CD4-positive, alpha-beta T cell treated with Interleukin-15 for 1 hour (primary cell): ENCODE results near the gene PET100.

ENCODE experiments used
- DNase-seq: peaks from one replicate; pipeline ENCODE4 v3.0.0-alpha.2; 2020

The PET100 gene

DNA sequence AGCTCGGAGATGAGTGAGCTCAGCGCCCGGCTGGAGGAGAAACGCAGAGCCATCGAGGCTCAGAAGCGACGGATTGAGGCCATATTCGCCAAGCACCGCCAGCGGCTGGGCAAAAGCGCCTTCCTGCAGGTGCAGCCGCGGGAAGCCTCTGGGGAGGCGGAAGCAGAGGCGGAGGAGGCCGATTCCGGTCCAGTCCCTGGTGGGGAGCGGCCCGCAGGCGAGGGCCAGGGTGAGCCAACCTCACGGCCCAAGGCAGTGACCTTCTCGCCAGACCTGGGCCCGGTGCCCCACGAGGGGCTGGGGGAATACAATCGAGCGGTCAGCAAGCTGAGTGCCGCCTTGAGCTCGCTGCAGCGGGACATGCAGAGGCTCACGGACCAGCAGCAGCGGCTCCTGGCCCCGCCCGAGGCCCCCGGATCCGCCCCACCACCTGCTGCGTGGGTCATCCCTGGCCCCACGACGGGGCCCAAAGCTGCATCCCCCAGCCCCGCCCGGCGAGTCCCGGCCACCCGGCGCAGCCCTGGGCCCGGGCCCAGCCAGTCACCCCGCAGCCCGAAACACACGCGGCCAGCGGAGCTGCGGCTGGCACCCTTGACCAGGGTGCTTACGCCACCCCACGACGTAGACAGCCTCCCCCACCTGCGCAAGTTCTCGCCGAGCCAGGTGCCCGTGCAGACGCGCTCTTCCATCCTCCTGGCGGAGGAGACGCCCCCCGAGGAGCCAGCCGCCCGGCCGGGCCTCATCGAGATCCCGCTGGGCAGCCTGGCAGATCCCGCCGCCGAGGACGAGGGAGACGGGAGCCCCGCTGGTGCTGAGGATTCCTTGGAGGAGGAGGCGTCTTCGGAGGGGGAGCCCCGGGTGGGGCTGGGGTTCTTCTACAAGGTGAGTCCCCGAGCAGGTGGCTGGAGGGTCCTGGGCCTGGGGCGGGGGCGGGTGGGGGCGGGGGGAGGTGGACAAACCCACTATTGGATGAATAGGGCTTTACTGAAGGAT is 17.0 kb upstream of the PET100 start:
- no peak for DNase-seq

DNA sequence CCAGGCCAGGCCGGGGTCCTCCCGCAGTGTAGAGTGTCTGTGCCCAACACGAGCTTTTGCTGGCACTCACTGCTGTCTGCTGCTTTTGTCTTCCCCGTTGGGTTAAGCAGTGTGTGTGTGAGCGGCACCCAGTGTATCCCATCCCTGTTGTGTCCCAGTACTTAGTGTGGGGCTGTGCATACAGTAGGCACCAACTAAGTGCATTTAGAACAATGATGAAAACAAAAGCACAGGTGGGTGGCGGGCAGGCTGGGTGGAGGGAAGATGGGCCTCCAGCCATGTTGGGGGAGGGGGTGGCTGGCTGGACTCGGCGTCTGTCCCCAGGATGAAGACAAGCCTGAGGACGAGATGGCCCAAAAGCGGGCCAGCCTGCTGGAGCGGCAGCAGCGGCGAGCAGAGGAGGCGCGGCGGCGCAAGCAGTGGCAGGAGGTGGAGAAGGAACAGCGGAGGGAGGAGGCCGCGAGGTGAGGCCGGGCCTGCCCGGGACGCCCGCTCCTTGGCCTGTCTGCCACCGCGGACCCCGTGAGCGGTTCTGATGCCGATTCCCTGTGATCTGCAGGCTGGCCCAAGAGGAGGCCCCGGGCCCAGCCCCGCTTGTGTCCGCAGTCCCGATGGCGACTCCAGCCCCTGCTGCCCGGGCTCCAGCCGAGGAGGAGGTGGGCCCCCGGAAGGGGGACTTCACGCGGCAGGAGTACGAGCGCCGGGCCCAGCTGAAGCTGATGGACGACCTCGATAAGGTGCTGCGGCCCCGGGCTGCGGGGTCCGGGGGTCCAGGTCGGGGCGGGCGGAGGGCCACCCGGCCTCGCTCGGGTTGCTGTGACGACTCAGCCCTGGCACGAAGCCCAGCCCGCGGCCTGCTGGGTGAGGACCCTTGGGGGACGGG is 14.5 kb upstream of the PET100 start:
- DNase-seq = no peak

DNA sequence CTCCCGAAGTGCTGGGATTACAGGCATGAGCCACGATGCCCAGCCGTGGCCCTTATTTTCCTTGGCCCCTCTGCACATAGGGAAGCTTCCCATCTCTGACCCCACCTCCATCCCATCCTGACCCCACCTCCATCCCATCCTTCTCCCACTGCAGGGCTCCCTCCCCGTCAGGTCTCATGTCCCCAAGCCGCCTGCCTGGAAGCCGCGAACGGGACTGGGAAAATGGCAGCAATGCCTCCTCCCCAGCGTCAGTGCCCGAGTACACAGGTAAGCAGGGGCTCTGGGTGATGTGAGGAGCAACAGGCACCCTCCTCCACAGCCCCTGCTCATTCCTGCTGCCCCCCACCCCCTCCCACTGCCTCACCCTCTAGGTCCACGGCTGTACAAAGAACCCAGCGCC is 12.4 kb upstream of the PET100 start:
- DNase-seq = no peak

DNA sequence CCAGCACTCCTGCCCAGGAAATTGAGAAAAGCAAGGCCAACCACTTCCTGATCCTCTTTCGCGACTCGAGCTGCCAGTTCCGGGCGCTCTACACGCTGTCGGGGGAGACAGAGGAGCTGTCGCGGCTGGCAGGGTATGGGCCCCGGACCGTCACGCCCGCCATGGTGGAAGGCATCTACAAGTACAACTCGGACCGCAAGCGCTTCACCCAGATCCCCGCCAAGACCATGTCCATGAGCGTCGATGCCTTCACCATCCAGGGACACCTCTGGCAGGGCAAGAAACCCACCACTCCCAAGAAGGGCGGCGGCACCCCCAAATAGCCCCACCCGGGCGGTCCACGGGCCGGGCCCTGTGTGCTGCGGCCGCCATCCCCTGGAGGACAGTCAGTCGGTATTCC is 11.9 kb upstream of the PET100 start:
- DNase-seq = no peak

DNA sequence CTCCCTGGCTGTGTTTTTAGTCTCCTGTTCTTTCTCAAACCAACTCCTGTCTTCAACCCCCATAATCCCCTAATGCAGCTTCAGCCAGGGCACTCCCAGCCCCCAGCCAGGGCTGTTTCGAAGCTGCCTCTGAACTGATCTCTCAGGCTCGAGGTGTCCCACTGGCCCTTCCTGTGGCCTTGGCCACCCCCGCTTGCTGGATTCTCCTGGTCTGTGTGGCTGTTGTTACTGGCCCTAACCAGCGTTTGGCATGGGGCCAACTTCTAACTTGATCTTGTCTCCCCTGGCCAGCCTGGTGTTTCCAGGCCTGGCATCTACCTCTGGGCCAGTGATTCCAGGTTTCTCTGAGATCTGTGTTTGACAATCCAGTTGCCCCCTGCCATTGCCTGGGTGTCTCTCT is 11.2 kb upstream of the PET100 start:
- no peak for DNase-seq

DNA sequence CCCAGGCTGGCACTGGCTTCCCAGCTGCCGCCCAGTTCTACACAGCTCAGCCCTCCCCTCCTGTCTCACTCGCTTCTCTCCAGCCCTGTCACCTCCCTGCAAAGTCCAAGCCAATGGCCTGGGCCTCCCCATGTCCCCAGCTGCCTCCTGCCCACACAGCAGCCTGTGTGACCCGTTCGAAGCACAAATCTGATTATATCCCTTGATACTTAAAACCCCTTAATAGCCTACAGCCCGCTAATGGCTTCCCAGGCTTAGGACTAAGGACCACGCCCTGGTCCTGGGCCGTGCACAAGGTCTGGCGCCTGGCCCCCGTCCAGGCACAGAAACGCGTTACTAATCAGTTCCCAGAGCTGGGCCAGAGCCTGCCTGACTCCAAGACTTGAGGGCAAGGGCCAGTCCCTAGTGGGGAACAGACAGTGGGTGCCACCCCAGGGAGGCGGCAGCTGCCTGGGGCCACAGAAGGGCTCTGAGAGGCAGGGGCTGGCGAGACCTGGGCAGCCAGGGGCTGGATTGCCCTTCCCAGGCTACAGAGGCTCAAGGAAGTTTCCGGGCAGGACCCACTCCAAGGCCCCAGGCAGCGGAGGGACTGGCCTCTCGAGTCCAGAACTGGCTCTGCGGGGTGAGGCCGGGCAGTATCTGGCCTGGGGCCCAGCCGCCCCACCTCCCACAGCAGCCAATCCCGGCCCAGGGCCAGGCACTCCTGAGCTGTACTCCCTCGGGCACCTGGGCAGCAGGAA is 10.7 kb upstream of the PET100 start:
- no peak for DNase-seq

DNA sequence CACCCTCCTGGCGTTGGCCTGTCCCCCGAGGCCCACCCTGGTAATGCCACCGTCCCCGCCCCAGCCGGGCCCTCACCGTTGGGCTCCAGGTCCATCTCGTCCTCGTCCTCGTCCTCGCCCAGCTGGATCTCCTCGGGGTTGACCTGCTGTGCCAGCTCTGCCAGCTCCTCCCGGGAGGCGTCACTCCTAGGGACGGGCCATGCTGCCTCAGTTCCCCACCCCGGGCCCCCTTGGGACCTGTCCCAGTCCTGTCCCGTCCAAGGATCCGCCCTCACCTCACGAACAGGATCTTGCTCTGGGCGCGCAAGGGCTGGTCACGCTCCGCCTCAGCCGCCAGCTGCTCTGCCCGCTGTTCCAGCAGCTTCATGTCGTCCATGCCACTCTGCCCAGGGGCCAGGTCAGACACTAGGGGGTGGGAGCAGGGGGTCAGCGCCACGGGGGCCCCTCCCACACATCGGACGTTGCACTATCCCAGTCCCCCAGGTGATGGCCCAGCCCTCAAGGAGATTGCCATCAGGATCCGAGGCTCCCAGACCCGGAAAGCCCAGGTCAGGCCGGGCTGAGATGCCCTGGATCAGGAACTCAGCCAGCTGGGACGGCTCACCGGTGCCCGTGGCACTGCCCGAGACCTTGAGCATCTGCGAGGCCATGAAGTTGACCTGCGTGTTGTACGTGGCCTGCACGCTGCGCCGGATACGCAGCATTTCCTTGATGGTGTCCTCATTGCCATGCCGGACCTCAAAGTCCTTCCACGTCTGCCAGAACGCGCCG is 9.7 kb upstream of the PET100 start:
- DNase-seq = no peak

DNA sequence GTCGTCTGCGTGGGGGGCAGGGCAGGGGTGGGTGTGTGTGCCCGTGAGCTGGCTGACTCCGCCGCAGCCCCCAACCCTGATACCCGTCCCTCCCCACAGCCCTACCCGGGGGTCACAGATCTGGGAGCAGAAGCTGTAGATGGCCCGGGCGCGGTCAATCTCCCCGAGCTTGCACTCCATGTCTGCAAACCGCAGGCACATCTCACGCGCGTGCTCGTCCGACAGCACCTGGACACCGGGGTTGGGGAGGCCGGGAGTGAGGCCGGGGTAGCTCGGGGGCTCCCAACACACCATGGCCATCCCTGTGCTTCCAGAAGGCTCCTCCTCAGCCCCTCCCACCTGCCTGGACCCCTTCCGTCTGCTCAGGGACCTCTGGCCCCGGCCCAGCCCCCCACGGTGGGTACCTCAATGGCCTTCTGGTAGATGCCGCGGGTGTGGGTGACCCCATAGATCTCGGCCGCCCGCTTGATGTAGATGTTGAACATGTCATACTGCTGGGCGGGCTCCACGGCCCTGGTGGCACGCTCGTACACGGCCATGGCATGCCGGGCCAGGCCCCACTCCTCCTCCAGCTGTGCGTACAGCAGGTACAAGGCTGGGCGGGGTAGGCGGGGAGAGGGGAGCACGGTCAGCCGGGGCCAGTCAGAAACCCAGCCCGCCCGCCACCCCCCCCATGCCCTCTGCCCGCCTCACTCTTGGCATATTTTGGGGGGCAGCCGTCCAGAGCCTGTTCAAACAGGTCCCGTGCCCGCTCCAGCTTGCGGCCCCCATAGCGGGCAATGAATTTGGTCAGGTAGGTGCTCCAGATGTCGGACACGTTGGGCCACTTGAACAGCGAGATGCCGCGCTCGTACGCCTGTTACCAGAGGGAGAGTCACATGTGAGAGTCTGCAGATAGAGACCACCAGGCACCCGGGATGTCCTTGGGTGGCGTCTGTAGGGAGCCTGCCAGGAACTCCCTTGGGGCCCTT is 8.9 kb upstream of the PET100 start:
- no peak for DNase-seq

DNA sequence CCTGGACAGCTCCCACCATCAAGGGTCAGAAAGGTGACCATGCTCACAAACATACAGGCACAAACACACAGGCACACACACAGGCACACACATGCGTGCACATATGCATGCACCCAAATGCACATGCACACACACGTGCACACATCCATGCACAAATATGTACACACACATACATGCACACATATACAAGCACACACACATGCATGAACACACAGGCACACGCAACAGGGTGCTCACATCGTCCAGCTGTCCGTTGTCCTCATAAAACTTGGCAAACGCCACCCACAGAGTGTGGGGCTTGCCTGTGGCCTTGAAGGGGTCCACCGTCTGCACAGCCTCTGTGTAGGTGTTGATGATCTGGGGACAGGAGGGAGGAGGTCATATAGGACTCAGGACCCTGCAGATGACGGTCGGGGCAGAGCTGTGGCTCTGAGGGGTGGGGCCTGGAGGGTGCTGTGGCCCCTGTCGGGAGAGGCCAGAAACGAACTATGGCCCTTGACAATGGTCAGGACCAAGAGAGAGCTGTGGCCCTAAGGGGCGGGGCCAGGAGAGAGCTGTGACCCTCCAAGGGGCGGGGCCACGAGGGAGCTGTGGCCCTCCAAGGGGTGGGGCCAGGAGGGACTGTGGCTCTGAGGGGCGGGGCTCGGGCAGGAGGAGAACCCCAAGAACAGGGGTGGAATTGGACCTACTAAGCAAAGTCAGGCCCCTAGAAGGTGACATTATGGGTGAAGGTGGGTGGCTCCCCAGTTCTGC is 6.5 kb upstream of the PET100 start:
- DNase-seq = no peak

DNA sequence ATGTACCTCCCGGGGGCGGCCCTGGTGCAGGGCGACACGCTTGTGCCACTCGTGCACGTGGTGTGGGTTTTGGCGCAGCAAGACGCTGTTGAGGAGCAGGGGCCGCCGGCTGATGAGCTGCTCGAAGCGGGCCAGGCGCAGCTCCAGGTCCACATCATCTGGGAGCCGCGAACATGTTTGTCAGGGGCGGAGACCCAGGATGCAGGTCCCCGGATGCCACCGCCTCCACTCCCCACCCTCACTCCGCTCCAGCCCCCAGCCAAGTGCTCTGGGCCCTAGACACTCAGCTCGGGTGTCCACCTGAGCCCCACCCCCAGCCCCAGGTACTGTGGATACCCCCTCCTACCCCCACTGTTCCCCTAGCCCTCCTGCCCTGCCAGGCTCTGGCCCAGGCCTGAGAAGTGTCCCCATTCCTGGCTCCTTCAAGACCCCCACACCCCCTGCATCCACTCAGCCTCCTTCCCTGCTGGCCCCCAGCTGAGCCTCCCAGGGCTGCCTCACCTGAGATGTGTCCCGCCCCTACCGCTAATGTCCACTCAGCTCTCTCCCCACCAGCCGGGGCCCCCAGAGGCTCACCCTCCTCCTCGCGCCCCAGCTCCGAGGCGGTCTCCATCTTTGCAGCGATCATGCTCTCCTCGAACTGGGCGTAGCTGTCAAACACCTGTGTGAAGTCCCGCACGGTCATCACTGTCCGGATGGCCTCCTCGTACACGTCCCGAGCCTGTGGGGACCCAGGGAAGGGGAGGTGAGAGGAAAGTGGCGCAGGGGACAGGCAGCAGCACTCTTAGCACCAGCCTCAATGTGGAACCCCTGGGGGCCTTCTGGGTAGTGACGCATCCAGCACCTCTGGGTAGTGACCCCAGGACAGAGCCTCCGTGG is 5.6 kb upstream of the PET100 start:
- DNase-seq = no peak

DNA sequence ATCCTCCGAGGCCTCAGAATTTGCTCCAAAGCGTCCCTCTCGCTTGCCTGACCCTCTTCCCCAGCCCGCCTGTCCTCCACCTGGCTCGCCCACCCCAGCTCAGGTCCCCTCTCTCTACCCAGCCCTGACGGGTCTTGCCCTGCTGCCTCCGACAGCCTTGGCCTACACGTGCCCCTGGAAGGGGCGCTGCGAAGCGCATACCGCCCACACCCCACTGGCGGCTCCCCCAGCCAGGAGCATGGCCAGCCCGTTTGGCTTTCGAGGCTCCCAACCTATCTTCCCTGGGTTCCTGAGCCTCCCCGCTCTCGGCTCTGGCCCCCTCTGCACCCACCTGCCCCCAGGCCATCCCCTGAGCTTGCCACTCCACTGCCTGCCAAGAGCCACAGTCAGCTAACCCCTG is 4.8 kb upstream of the PET100 start:
- DNase-seq = no peak

DNA sequence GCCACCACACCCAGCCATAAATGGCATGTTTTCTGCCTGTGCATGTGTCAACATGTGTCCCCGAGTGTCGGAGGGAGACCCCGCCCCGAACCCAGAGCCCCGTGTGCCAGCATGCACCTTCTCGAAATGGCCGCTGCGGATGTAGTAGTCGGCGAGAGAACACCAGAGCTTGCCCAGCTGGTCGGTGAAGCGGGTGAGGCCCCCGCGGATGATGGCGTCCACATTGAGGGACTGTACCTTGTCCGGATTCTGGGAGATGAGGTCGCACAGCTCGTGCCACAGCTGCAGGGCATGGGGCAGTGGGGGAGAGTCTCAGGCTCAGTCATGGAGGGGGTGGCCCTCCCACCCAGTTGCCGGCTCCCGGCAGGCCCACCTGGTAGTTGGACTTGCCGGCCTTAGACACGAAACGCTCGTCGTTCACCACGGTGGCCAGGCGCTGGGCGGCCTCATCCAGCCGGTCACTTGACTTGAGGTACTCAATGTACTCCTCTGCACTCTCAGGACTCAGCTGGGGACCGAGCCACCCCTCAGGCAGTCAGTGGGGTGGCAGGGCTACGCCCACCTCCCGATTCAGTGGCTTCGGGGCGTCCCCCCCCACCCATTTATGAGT is 3.7 kb upstream of the PET100 start:
- no peak for DNase-seq

DNA sequence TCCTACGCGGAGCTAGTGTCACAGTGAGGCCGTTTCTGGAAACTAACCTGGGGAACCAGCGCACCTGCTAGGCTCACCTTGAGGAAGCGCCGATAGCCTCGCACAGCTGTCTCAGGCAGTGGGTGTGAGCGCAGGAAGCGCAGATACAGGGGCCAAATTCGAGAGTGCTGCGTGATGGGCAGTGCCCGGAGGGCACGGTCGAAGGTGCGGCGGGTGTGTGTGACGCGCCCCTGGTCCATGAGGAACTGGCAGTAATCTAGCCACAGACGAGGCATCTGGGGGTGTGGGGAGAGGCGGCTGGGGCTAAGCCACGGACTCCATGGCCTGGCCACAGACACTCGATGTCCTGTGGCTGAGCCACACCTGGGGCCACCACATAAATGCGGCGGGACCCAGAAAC is 2.4 kb upstream of the PET100 start:
- DNase-seq = no peak

DNA sequence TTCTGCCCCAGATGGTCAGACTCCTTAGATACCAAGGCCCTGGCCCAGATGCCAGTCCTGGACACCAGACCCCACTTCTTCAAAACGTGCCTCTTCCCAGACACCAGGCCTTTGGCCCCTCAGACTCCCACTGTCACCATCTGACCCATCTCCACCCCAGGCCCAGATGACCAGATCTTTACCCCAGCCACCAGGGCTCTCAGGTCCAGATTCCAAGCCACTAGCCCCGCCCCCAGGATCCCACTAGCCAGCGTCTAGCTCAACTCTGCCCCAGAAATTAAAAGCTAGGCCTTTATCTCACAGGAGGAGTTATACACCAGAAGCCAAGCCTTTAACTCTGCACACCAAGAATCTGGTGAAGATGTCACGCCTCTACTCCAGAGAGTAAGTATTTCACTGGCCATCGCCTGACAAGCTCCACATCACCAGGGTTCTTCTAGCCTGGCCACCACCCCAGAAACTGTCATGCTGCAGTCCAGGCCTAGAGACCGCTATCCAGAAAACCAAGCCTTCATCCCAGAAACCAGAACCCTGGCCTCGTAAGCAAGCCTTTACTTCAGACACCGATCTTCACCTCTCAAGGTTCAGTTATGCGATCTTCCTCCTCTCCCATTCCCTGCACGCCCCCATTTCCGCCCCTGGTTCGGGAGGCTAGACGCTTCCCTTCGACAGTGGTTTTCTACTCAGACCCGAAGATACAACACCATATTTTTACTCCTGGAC is 843 bp upstream of the PET100 start:
- no peak for DNase-seq

DNA sequence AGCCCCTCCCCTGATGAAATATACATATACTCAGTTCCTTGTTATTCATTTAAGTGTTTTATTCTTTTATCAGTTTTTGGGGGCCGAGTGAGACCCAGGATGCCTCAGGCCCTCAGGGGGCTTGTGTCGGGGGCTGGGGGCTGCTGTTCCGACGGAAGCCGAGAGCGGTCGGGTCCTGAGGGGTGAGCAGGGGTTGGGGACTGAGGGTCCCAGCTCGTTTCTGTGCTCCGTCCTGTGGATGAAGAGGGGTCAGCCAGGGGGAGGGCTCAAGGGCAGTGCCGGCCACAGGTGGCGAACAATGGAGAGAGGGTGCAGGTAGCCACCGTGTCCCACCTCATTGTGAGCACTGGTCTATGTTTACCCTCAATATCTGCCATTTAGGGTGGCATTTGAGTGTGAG is 2.0 kb downstream of the PET100 start:
- DNase-seq = no peak

DNA sequence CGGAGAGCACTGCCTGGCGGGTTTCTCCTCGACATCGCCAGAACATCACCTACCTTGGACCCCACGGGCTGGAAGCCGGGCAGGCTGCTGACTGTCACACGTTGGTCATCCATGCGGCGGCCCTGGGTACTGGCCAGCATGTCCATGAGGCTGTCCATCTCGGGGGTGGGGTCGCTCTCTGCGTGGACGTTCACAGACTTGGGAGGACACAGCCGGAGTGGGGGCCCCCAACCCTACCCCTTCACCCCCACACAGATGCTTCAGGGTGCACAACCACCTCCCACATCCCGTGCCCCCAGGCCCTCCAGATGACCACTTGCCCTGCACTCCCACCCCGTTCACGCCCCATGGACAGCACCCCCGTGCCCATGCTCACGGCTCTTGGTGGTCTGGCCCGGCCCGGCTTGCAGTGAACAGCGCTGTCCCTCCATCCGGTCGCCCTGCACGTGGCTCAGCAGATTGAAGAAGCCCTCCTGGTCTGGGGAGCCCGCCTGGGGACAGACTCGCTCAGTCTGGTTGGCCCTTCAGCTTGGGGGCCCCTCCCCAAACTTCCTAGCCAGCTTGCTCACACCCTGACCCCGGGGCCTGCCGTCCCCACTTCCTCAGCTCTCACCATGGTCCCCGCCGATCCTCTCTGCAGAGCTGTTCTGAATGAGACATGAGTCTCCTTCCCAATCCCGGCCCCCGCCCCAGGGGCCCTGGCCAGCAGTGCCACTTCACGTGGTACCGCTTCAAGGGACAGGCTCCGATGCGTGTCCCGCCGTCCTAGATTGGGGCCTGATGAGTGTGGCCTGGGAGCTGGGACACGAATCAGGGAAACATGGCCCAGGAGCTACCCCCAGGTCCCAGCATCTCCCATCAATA is 3.0 kb downstream of the PET100 start:
- DNase-seq = no peak

DNA sequence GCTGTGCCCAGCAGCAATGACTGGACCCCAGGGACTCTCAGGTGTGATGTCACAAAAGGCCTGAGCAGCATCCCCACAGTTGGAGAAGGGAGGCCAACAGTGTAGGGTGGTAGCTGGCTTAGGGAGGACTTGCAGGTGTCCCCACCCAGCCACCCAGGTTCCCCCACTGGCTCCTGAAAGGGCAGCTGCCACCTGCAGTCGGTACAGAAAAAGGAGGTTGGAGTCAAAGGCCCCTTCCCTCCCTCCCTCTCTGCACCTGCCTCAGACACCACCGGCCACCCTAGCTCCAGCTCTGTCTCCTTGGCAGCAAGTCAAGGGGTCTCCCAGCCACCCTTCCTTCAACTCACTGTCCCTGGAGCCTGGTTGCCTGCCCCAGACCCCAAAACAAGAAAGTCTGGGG is 4.1 kb downstream of the PET100 start, which contains the start of gene PCP2:
Gene PCP2, minus strand, starts transcription at position 22 of the 400 bp plus-strand sequence. CDS start 262 bp downstream, outside the sequence.
- DNase-seq = no peak
